NCI-H1694 treated with DMSO at 0.1 percent for 48 hours (cell line): Measurements from ENCODE around the gene RAD18.

Experiments
- DNase-seq: peaks from one replicate; lab custom pipeline; 2025; lab: John Stamatoyannopoulos, UW

The RAD18 gene

DNA sequence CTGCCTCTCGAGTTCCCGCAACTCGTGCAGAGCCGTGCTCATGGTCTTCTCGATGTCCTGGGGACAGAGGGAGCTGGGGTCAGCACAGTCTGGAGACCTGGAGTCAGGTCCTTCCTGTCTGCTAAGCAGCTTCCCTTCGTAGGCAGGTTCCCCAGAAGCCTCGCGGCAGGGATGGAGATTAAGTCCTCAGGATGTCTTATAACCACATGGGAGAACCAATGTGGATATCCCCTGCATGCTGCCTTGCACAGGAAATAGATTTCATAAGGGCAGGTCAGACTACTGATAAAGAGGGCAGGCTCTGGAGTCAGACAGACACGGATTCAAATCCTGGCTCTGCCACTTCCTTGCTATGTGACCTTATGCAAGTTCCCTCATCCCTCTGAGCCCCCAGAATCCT lies 22.6 kb upstream of the RAD18 start:
- no peak for DNase-seq

DNA sequence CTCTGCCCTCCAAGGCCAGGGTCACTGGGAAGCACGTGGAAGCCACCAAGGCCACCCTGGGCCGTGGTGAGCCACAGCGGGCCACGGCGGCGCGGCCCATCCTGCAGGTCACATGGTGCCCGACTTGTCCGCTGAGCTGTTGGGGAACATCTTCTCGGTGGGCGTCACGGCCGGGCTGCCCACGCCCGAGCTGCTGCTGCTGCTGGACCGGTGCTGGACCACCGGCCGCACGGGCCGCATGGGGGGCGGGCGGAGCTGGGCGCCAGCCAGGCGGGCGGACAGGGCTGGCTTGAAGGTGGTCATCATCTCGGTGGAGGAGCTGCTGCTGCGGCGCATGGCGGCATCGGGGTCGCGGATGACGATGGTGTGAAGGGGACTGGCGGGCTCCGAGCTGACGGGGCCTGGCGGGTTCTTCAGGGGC lies 22.1 kb upstream of the RAD18 start:
- no peak for DNase-seq

DNA sequence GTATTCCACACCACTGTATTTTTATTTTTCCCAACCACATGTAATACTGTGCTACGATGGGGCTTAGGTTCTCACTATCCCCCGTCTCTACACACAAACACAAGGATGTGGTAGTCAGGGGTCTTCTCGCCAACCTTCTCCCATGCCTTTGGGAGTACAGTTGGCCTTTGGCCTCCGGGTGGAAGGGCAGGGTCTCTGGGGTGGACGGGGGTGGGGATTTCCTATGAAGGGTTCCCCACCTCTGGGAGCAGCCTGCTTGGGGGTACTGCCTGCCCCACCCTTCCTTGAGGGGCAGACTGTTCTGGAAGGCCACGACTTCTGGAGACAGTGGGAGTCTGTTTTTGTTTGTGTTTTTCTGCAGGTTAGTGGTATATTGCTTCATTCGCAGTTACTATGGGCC lies 21.3 kb upstream of the RAD18 start:
- no peak for DNase-seq

DNA sequence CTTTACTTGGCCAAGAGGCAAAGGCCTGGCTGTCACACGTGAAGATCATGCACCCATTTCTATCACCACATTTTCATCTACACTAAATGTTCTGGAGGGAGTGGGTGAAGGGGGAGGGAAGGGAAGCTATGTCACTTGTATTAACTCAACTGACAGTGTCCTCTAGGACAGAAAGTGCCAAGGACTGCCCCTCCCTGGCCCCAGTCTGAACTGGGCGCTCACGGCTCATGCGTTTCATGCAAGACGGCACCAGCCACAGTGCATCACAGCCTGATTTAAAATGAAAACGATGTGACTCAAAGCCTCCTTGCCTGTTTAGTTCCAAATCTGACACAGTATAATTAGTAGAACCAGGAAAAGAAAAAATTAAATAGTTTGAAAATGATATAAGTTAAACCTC lies 20.8 kb upstream of the RAD18 start:
- DNase-seq, result no peak

DNA sequence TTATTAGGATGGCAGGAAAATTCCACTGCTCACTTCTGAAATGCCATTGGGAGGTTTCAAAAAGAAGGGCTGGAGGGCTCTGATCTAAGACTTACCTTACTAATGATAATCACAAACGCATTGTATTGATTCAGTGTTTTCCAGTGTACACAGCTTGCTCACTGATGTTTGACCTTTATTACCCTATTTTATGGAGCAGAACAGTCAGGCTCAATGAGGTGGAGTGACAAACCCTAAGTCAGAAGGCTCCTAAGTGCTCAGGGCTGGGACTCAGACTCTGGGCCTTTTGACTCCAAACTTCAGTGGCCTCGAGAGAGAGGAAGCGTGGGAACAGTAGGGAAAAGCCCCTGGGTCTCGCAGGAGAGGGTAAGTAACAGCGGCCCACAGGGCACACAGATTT lies 20.3 kb upstream of the RAD18 start:
- no peak for DNase-seq

DNA sequence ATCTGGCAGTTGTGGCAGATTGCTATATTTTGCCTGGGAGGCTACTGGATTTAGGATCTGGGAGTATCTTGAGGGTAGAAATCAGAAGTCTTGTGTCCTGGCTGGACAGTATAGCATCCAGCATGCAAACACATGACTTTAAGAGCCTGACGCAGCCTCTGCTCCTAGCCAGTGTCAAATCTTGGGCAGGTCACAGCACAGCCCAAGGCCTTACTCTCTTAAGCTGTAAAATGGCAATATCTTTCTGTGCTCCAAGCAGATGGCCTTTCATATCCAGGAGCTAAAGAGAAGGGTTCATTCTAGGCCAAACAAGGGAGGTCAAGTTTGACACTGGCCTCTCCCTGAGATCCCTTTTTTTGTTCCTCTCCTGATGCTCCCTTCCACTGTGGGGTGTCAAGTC lies 19.8 kb upstream of the RAD18 start:
- no peak for DNase-seq

DNA sequence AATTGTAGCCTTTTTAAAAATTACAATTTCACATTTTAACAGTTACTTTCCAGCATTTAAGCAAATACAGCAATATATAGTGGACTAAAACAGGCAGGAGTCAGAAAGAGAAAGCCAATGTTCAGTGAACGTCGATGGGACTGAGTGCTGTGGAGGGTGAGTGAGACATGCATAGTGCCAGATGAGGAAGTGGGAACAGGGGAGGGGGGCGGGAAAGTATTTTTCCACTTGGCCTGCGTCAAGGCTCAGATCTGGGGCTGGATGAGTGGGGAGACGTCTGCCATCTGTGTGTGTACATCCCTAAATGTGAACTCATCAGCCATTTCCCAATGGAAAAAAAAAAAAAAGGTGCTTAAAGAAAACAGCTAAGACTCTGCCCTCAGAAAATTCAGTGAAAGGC lies 19.2 kb upstream of the RAD18 start:
- DNase-seq, result peak; percentile 1

DNA sequence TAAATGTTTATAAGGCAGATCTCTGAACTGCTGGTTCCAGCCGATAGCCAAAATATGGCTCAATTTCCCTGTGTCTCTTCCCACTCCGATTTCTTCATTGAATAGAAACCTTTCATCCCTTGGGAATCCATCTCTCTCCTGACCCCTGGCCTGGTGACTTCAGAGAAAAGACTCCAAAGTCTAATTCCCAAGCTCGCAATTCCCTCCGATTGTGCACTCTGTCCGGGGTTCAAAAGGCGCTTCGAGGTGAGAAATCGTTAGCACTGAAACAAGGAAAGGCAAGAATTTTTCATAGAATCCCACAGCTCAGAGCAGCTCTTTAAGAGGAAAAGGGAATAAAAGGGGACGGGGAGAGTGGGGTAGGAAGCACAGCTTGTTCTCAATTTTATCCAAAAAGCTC lies 18.4 kb upstream of the RAD18 start:
- no peak for DNase-seq

DNA sequence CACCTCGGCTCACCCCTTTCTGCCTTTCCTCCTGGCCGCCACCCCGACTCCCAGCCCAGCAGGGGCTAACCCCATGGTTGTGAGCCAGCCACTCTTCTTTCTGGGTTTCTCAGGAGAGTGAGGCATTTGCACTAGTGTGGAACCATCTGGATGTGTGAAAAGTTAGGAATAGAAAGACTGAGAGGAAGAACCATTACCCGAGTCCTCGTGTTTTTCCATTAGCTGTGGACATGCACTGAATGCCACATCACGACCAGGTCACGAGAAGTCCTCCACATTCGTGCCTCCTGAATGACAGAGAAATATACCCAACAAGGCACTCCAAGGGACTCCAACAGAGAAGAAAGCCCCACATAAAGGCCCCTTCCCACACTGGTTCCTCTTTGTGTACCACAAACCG lies 18.0 kb upstream of the RAD18 start:
- DNase-seq, result no peak

DNA sequence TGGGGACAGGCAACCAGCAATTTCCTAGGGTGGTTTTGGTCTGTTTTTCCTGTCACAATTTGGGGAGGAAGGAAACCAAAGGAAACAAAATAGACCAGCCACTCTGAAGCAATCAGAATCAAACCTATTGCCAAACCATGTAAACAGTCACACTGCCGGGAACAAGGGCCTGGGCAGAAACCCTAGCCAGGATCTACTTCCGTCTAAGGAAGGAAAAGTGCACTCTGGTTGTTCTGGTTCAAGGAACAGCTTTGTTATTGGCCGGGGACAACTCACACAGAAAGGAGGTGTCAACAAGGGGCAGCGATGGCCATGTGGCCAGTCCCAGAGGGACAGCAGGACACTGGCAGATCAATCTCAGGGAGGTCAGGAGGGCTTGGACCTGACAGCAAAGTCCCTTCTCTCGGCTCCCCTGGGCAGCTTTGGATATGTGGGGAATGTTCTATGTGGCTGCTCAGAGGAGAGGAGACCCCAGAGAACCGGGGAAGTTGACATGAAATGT lies 17.5 kb upstream of the RAD18 start:
- DNase-seq, result no peak

DNA sequence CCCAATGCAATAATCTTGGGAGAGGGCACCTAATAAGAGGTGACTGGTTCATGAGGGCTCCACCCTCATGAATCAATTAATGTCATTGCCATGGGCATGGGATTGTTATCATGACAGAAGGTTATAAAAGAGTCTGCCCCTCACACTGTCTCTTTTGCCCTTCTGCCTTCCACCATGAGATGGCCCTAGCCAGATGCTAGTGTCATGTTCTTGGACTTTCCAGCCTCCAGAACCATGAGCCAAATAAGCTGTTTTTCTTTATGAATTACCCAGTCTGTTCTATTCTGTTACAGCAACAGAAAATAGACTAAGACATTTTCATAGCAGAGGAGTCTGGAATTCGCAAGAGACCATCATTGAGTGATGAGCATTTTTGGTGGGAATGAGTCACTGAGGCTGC lies 16.0 kb upstream of the RAD18 start:
- no peak for DNase-seq

DNA sequence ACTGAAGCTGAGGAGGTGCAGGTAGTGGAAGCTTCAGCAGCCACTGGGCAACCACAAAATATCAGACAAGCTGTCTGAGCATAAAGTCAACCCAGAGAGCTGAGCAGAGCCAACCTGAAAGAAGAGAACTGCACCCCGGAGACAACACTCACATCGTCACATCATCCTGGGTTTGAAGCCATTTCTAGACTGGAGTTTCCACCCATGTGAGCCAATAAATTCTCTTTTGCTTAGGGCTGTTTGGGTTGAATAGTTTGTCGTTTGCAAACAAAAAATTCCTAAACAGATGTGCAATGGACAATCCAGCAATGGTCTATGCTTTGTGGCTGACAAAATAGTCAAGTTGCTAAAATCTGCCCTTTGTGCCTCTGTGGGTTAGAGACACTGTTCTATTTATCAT lies 15.3 kb upstream of the RAD18 start:
- no peak for DNase-seq

DNA sequence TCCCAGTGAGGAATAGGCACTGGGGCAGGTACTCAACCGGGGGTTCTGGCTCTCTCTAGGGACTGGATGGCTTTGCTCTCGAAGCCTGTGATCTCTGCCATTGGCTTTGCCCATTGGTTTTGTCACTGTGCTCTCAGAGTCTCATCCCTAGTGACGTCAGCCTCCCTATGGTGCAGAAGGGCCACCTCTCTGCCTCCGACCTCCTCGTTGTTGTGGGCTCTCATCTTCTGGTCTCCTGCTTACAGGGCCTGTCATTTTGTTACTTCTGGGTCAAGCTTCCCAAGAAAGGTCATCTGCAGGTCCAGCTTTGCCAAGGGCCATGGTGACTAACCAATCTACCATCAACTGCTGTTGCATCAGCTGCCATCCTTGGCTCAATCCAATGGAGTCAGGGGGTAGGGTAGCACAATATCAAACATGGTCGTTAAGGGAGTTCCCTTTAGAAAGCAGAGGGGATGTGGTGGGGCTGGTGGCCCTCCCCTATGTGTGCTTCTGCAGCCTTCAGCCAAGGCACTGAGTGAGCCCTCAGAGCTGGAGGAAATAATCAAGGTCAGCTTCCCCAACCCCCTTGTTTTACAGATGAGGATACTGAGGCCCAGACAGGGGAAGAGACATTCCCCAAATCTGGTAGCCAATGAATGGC lies 13.4 kb upstream of the RAD18 start:
- no peak for DNase-seq

DNA sequence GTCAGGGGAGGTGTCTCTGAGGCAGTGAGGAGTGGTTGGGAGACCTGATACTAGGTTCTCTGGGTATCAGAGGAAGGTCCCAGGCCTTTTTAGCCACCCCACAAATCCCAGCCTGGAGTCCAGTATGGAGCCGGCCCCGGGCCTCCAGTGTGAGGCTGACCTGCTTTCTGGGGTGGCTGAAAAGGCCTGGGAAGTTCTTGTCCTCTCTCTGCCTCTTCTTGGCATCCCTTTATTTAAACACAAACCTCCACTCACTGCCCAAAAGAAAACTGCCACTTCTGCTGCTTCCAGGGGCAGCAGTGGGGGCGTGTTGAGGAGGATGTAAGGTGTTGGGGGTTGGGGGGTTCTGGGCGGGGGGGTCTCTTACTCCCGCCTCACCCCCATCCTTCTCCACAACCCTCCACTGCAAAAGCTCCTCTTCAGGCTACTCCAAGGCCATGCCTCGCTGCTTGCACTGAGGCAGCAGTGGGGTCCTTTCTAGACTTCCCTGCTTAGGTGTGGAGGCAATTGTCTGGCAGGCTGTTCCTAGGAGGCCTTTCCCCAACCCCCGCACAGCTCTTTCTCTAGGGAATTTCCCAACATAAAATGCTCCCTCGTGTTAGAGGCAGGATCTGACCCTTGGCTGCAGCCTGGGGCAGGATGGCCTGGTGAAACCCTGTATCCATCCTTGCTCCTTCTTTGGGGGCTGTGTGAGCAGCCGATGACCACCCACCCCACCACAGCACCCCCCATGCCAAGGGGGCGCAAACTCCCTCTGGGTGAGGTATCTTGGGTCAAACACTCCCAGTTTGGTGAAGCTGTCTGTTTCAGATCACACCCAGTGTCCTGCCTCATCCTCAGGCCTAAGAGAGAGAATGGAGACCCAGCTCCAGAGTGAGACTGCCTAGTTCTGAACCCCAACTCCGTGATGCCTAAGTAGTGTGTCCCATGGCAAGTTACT lies 12.1 kb upstream of the RAD18 start:
- DNase-seq, result no peak

DNA sequence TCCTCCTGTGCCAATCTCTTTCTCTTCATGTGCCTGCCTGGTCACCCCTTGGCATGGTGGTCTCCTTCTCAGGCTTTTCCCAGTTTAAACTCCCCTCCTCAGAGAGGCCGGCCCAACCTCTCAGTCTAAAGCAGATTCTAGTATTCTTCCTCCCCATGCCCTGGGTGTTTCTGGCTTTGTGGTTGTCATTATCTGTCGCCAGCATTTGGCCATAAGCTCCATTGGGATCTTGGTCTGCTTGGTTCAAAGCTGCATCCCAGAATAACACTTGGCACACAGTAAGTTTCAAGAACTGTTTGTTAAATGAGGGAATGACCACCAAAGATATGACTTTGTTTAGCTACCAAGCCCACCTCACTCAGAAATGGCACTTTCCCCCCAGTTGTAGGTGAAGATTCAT lies 11.2 kb upstream of the RAD18 start:
- no peak for DNase-seq

DNA sequence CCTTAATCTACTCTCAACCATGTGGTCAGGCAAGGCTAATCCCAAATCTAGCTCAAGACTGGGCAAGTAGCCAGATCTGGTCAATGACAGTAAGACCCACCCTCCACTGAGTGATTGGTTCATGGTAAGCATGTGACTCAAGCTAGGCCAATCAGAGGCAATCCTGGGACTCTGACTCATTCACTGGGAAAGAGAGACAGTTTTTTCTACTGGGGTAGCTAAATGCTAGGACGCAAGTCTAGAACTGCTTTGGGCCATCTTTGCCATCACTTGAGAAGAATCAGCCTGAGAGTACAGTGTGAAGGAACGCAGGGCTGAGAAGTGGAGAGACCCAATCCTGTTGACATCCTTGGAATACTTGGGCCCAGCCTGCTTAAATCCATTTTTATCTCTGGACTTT lies 9.4 kb upstream of the RAD18 start:
- no peak for DNase-seq

DNA sequence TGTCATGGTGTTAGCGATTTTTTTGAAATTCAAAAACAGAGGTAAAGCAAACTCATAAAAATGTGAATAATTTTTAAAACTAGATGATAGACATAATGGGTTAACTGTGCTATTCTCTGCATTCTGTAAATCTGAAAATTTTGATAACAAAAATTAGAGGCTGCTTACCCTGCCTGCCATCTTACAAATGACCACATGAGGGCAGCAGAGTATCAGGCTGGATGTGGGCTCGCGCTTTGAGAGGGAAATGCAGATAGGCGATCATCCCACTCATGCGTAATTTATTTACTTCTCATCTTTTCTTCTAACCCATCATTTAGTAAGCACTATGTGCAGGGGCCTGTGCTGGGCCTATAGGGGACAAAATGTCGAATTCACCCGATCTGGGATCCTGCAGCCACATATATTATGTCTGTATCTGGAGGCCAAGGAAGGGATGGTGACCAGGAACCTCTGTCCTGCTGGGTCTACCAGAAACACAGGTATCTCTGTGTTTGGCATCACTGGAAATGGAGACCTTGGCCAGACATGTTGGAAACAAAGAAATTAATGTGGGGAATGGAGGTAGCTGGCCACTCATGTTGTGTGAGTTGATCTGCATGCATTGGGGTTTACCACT lies 7.8 kb upstream of the RAD18 start:
- peak; percentile 15 for DNase-seq

DNA sequence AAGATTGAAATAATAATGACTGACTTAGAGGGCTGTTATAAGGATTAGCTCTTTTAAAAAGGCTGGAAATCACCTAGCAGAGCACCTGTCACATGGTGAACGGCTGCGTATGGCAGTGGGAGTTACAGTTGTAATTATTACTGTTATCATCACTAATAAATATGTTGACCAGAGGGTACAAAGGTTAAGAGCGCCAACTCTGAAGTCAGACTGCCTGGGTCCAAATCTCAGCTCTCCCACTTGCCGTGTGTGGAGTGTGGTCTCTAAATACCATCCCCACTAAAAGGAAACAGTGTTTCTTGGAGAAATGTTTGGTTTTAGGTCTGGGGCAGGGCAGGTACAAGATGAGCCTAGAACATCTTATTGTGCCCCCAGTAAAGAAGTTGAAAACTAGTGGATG lies 6.0 kb upstream of the RAD18 start:
- DNase-seq, result no peak

DNA sequence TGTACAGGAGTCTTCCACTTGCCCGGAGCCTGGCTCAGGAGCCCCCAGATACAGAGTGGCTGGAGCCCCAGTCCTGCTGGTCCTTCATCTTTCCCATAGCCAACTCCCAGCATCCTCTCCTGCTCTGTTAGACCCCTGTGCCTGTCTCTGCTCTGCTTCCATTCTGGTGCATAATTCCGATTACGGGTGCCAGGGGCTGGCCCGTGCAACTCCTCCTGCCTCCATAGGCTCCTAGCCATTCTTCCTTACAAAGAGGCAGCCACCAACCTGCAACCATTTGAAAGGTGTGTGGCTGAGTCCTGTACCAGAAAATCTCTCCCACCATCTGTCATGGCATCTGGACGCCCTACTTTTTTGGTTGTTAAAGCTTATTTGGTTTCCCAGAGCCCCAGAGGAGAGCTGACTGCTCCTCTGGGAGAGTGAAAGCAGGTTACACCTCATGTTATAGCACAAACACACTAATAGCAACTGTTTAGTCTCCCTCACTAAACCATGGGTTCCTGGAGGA lies 5.2 kb upstream of the RAD18 start:
- DNase-seq, result no peak

DNA sequence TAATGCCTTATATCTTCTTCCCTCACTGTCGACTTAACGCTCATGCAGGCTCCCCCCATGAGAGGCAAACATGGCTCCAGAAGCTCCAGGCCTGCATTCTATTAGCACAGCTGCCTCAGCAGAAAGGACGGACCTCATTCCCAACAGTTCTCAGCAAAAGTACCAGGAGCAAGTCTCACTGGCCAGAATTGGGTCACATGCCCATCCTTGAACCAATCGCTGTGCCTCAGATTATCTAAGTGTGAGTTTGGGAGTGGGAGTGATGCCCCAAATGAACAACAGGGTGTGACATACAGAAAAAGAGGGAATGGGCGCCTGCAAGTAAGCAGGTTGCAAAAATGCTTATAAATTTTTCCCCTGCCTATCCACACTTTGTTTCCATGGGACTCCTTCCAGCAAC lies 4.3 kb upstream of the RAD18 start:
- DNase-seq, result no peak

DNA sequence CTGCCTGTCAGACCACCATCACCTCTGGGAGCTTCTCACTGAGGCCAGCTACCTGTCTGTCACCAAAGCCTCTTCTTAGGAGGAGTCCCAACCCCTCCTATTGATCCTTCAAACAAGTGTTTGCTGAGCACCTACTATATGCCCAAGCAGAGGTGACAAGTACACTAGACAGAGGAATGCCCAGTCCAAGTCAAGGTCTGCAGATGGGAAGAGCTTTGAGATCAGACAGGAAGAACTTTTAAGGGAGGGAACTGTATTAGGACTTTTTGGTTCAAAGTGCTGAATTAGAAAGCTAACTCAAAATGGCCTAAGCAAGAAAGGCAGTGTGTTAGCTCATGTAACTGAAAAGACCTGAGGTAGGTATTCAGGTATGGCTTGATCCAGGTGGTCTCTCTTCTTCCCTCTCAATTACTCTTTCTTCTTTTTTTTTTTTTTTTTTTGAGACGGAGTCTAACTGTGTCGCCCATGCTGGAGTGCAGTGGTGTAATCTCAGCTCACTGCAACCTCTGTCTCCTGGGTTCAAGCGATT lies 3.6 kb upstream of the RAD18 start:
- DNase-seq, result no peak

DNA sequence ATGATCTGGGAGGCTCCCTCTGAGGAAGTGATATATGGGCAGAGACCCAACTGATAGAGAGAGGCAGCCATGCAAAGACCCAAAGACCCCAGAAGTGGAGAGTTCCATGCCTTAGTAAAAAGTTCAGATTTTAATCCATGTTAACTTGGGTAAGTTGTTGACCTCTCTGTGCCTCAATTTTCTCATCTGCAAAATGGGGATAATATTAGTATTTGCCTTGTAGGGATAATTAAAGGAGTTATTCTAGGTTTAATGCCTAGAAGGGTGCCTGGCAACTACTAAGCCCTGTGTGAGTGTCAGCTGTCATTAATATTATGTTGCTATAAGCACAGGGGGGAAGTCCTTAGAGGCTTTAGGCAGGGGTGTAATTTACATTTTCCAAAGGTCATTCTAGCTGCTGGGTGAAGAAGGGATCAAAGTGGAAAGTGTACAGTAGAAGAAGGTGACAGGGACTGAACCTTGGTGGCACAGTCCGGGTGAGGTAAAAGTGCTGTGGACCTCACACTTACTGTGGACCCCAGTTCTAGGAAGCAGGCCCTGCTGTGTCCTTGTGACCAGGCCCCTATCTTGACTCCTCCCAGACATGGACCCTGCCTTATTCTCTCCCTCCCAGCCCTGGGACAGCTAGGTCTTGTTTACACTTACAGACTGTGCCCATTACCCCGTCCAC lies 3.0 kb upstream of the RAD18 start:
- DNase-seq, result no peak
